ENCODE measurements around the gene TSFM.
A peak's percentile ranks its signal among the peaks of the same experiment; 100 is the strongest.

DNA sequence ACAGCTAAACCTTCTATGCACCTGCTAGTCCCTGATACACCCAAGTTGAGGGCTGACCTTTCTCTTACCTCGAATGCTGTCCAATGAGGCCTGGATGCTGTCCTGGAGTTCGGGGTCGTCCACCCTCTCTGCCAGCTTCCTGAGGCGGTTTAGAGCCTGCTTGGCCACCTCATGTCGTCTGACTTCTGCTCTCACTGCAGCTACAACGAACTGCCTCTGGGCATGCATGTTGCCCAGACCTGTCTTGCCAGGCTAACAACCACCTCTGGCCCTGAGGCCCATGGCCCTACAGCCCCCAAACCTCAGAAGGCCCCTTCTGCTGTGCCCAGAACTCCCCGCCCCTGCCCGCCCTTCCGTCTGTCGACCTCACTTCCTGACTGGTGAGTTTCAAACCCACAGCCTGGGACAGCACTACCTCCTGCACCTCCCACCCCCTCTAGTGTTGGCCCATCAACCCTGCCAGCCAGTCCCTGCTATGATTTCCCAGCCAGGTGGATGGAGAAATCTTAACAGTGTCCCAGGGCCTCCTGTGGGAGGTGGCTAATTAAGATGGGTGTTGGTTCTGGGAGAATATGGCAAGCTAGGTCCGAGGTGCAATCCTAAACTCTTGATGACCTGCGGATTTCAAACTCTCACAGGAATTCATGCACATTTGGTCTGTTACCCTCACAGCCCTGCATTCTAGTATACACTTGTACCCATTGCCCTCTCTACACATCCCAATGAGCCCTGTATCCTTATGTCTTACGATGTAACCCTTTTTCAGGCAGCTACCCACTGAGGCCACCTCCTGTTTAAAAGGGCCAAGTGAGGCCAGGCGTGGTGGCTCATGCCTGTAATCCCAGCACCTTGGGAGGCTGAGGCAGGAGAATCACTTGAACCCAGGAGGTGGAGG lies 40.5 kb upstream of the TSFM start:
- TF ChIP-seq, protein P1, sequence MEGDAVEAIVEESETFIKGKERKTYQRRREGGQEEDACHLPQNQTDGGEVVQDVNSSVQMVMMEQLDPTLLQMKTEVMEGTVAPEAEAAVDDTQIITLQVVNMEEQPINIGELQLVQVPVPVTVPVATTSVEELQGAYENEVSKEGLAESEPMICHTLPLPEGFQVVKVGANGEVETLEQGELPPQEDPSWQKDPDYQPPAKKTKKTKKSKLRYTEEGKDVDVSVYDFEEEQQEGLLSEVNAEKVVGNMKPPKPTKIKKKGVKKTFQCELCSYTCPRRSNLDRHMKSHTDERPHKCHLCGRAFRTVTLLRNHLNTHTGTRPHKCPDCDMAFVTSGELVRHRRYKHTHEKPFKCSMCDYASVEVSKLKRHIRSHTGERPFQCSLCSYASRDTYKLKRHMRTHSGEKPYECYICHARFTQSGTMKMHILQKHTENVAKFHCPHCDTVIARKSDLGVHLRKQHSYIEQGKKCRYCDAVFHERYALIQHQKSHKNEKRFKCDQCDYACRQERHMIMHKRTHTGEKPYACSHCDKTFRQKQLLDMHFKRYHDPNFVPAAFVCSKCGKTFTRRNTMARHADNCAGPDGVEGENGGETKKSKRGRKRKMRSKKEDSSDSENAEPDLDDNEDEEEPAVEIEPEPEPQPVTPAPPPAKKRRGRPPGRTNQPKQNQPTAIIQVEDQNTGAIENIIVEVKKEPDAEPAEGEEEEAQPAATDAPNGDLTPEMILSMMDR (IDR thresholded peaks at IDR 0.05; ENCODE audit: low read length) = peak; percentile 60
- no peak for TF ChIP-seq EZH2 (IDR thresholded peaks at IDR 0.05; ENCODE audit: borderline replicate concordance, low read length)

Data from OCI-LY1 (cell line).